GM19238 (cell line): ENCODE results near the gene TNFAIP2.

Experiments
- DNase-seq: peaks from one replicate; pipeline ENCODE4 v3.0.0; 2011; ENCODE audit warnings: low spot score; ENCODE audit not compliant: insufficient read length

The TNFAIP2 gene

GRCh38 chr14:103094406-103095209 lies 28.7 kb upstream of the TNFAIP2 start, which contains the start of gene EXOC3L4:
Gene EXOC3L4 (plus strand): TSS chr14:103094725. CDS start chr14:103100220, 5,495 bp downstream.
- no peak for DNase-seq

- no peak for DNase-seq
Measured at GRCh38 chr14:103095210-103095778, 28.0 kb upstream of the TNFAIP2 start.

- DNase-seq: no peak
Measured at GRCh38 chr14:103096387-103096786, 26.9 kb upstream of the TNFAIP2 start.

- no peak for DNase-seq
Measured at GRCh38 chr14:103097244-103097993, 25.8 kb upstream of the TNFAIP2 start.

GRCh38 chr14:103097994-103098957 lies 25.0 kb upstream of the TNFAIP2 start:
- no peak for DNase-seq

- DNase-seq: no peak
Measured at GRCh38 chr14:103099081-103099732, 24.1 kb upstream of the TNFAIP2 start.

- no peak for DNase-seq
Measured at GRCh38 chr14:103099733-103100280, 23.5 kb upstream of the TNFAIP2 start.

GRCh38 chr14:103100281-103101121 lies 22.8 kb upstream of the TNFAIP2 start:
- DNase-seq: no peak

- no peak for DNase-seq
Measured at GRCh38 chr14:103101257-103101962, 21.9 kb upstream of the TNFAIP2 start.

- DNase-seq: no peak
Measured at GRCh38 chr14:103101963-103102688, 21.1 kb upstream of the TNFAIP2 start.

GRCh38 chr14:103102689-103103260 lies 20.5 kb upstream of the TNFAIP2 start:
- DNase-seq: no peak

- DNase-seq: no peak
Measured at GRCh38 chr14:103103461-103104388, 19.5 kb upstream of the TNFAIP2 start.

GRCh38 chr14:103104389-103104653 lies 18.9 kb upstream of the TNFAIP2 start:
- DNase-seq: no peak

- DNase-seq: peak; percentile 89
Measured at GRCh38 chr14:103104654-103105452, 18.4 kb upstream of the TNFAIP2 start.

- no peak for DNase-seq
Measured at GRCh38 chr14:103105580-103106150, 17.6 kb upstream of the TNFAIP2 start.

- no peak for DNase-seq
Measured at GRCh38 chr14:103107455-103107854, 15.8 kb upstream of the TNFAIP2 start.
